ENCODE data around the gene DEDD. TPM values are rescaled to one million over a fixed set of nuclear protein-coding genes. Genes with fewer than 3 reads are reported as not detected.

The DEDD gene
- total and polyA plus RNA-seq, 2 of the 13 experiments (the other 11 are each of a cell fraction or from before 2014, with no cell fraction given) = 12.6 to 27.8 TPM

DNA sequence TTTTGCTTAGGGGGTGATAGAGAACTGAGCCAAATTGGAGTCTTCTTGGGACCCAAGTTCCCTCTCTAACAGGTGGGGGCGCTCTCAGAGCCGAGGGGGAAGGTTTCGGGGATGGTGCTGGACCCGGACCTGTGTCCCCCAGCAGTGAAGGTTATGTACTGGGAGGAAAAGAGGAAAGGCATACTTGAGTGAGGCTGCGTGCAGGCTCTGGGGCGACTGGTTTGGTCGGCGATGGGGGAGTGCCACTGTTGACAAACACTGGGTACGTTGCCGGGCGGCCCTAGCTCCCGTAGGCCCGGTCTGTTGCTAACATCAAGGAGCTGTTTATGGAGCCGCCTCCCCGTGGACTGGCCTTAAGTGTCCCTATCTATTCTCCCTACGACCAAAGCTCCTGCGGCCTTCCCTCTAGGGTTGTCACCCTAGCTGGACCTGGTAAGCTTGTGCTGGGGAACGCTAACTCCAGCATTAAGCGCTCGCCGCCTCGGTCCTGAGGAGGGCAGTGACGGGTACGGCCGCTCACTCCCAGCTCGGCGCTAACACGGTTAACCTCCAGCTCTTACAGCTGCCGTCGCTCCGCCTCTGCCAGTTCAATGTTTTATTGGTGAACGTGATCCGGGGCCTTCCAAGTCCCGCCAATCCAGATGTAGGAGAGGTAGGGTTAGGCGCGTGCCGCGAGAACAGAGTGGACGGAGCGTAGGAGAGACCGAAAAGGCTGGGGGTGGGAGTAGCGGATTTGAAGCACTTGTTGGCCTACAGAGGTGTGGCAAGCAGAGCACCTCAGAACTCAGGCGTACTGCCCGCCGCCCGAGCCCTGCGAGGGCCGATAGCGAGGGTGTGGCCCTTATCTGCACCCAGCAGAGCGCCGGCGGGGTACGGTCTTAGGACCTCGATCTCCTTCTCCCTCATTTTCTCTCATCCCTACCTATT lies 33.5 kb upstream of the DEDD start, which contains the start of gene PPOX (continued):
- no peak for TF ChIP-seq CBX2 (IDR thresholded peaks at IDR 0.05; ENCODE audit: low read depth, low read length)
- TF ChIP-seq CBX2 (CRISPR knock-in tag; IDR thresholded peaks at IDR 0.05; ENCODE audit: low read depth) = no peak
- TF ChIP-seq JUN (CRISPR knock-in tag; IDR thresholded peaks at IDR 0.05) = no peak
- TF ChIP-seq ZNF549 (CRISPR knock-in tag; IDR thresholded peaks at IDR 0.05) = no peak
- TF ChIP-seq SALL1 (CRISPR knock-in tag; IDR thresholded peaks at IDR 0.05) = peak; percentile 64
- TF ChIP-seq SNAI1 (CRISPR knock-in tag; IDR thresholded peaks at IDR 0.05; ENCODE audit: borderline replicate concordance) = peak; percentile 75
- no peak for TF ChIP-seq TAF15 (IDR thresholded peaks at IDR 0.05; ENCODE audit: low read depth, low read length, poor library complexity, severe bottlenecking)
- TF ChIP-seq, protein P1, sequence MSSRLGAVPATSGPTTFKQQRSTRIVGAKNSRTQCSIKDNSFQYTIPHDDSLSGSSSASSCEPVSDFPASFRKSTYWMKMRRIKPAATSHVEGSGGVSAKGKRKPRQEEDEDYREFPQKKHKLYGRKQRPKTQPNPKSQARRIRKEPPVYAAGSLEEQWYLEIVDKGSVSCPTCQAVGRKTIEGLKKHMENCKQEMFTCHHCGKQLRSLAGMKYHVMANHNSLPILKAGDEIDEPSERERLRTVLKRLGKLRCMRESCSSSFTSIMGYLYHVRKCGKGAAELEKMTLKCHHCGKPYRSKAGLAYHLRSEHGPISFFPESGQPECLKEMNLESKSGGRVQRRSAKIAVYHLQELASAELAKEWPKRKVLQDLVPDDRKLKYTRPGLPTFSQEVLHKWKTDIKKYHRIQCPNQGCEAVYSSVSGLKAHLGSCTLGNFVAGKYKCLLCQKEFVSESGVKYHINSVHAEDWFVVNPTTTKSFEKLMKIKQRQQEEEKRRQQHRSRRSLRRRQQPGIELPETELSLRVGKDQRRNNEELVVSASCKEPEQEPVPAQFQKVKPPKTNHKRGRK (CRISPR knock-in tag; IDR thresholded peaks at IDR 0.05) = no peak
- TF ChIP-seq MED8 (CRISPR knock-in tag; IDR thresholded peaks at IDR 0.05; ENCODE audit: insufficient replicate concordance) = peak; percentile 59
- TF ChIP-seq ZNF354B (CRISPR knock-in tag; IDR thresholded peaks at IDR 0.05) = no peak
- TF ChIP-seq, protein P2, sequence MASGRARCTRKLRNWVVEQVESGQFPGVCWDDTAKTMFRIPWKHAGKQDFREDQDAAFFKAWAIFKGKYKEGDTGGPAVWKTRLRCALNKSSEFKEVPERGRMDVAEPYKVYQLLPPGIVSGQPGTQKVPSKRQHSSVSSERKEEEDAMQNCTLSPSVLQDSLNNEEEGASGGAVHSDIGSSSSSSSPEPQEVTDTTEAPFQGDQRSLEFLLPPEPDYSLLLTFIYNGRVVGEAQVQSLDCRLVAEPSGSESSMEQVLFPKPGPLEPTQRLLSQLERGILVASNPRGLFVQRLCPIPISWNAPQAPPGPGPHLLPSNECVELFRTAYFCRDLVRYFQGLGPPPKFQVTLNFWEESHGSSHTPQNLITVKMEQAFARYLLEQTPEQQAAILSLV (CRISPR knock-in tag; IDR thresholded peaks at IDR 0.05; ENCODE audit: borderline replicate concordance) = no peak
- 0 out of 2 replicates have a peak, but pooled peaks have one; percentile 55 for TF ChIP-seq ZNF543 (CRISPR knock-in tag; IDR thresholded peaks at IDR 0.05)
- TF ChIP-seq ZNF101 (CRISPR knock-in tag; IDR thresholded peaks at IDR 0.05; ENCODE audit: borderline replicate concordance, low read depth) = no peak
- TF ChIP-seq ZNF558 (CRISPR knock-in tag; IDR thresholded peaks at IDR 0.05; ENCODE audit: borderline replicate concordance) = 0 out of 2 replicates have a peak, but pooled peaks have one; percentile 41
- no peak for TF ChIP-seq SRF (IDR thresholded peaks at IDR 0.05; ENCODE audit: low read depth, low read length)
- no peak for TF ChIP-seq ZNF598 (CRISPR knock-in tag; IDR thresholded peaks at IDR 0.05; ENCODE audit: borderline replicate concordance)
- no peak for TF ChIP-seq NCOA2 (CRISPR knock-in tag; IDR thresholded peaks at IDR 0.05)
- TF ChIP-seq NPAS2 (CRISPR knock-in tag; IDR thresholded peaks at IDR 0.05; ENCODE audit: borderline replicate concordance) = no peak
- no peak; the same call in 1 of the 2 replicates for TF ChIP-seq ESRRA (CRISPR knock-in tag; IDR thresholded peaks at IDR 0.05; ENCODE audit: low read depth)
- no peak for TF ChIP-seq SUZ12 (IDR thresholded peaks at IDR 0.05; ENCODE audit: low read depth, low read length)
- no peak for TF ChIP-seq ZNF720 (CRISPR knock-in tag; IDR thresholded peaks at IDR 0.05)
- TF ChIP-seq, protein P3, sequence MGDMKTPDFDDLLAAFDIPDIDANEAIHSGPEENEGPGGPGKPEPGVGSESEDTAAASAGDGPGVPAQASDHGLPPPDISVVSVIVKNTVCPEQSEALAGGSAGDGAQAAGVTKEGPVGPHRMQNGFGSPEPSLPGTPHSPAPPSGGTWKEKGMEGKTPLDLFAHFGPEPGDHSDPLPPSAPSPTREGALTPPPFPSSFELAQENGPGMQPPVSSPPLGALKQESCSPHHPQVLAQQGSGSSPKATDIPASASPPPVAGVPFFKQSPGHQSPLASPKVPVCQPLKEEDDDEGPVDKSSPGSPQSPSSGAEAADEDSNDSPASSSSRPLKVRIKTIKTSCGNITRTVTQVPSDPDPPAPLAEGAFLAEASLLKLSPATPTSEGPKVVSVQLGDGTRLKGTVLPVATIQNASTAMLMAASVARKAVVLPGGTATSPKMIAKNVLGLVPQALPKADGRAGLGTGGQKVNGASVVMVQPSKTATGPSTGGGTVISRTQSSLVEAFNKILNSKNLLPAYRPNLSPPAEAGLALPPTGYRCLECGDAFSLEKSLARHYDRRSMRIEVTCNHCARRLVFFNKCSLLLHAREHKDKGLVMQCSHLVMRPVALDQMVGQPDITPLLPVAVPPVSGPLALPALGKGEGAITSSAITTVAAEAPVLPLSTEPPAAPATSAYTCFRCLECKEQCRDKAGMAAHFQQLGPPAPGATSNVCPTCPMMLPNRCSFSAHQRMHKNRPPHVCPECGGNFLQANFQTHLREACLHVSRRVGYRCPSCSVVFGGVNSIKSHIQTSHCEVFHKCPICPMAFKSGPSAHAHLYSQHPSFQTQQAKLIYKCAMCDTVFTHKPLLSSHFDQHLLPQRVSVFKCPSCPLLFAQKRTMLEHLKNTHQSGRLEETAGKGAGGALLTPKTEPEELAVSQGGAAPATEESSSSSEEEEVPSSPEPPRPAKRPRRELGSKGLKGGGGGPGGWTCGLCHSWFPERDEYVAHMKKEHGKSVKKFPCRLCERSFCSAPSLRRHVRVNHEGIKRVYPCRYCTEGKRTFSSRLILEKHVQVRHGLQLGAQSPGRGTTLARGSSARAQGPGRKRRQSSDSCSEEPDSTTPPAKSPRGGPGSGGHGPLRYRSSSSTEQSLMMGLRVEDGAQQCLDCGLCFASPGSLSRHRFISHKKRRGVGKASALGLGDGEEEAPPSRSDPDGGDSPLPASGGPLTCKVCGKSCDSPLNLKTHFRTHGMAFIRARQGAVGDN (CRISPR knock-in tag; IDR thresholded peaks at IDR 0.05) = peak; percentile 89
- no peak for TF ChIP-seq ZNF567 (CRISPR knock-in tag; IDR thresholded peaks at IDR 0.05; ENCODE audit: borderline replicate concordance)
- no peak for TF ChIP-seq KLF9 (CRISPR knock-in tag; IDR thresholded peaks at IDR 0.05; ENCODE audit: low read depth)

Measured in HepG2 (cell line).